H1 (cell line): ENCODE measurements around the gene SEC16A. TPM values are rescaled to one million over a fixed set of nuclear protein-coding genes. Genes with fewer than 3 reads are reported as not detected.

Experiments
- CTCF ChIA-PET: fragments of 300-600 bp; sonication (Branson Sonifier 250); formaldehyde crosslinking; loops from one replicate; lab custom pipeline; 2021; ENCODE audit not compliant: partially characterized antibody; lab: Charles Lee
- POLR2A ChIA-PET: fragments of 300-600 bp; sonication (Branson Sonifier 250); formaldehyde crosslinking; loops from one replicate; lab custom pipeline; 2021; ENCODE audit warnings: inconsistent platforms; ENCODE audit not compliant: partially characterized antibody; lab: Charles Lee
- DNase-seq, 2 experiments: peaks; one replicate each; pipeline versions ENCODE4 v3.0.0 to v3.0.0-alpha.2; 2010 to 2022; ENCODE audit warnings: low spot score in 2 of 2, low read depth in 1 of 2, mixed read lengths in 1 of 2
- FAIRE-seq: peaks from 2 replicates; lab custom pipeline; 2011; peaks lifted over from hg19 to GRCh38; lab: Jason Lieb, UNC
- H2AFZ ChIP-seq: 2 replicates; pipeline ENCODE4 v1.8.1; 2012; ENCODE audit warnings: low read length, inconsistent platforms
- H2AK5ac ChIP-seq: 2 replicates; pipeline ENCODE4 v1.6.1; 2013; ENCODE audit warnings: low read depth, low read length
- H2BK120ac ChIP-seq: replicated peaks from 2 replicates; pipeline ENCODE3; 2013; ENCODE audit warnings: low read depth, low read length, inconsistent platforms
- H2BK12ac ChIP-seq: 2 replicates; pipeline ENCODE4 v1.6.1; 2013; ENCODE audit warnings: low read depth, low read length
- H2BK15ac ChIP-seq: 2 replicates; pipeline ENCODE4 v1.6.1; 2013; ENCODE audit warnings: low read length
- H2BK20ac ChIP-seq: 2 replicates; pipeline ENCODE4 v1.6.1; 2013; ENCODE audit warnings: low read length
- H2BK5ac ChIP-seq: 2 replicates; pipeline ENCODE4 v1.6.1; 2013; ENCODE audit warnings: low read depth, low read length
- H3K14ac ChIP-seq: 2 replicates; pipeline ENCODE4 v1.6.1; 2013; ENCODE audit warnings: inconsistent platforms; ENCODE audit not compliant: insufficient read length
- H3K18ac ChIP-seq: 2 replicates; pipeline ENCODE4 v1.6.1; 2013; ENCODE audit warnings: low read length; ENCODE audit errors: extremely low read depth
- H3K23ac ChIP-seq: 2 replicates; pipeline ENCODE4 v1.6.1; 2013; ENCODE audit warnings: inconsistent platforms; ENCODE audit not compliant: insufficient read length
- H3K23me2 ChIP-seq: 2 replicates; pipeline ENCODE4 v1.6.1; 2013; ENCODE audit warnings: low read depth, low read length
- H3K27ac ChIP-seq: 2 replicates; pipeline ENCODE4 v1.6.1; 2011; ENCODE audit warnings: low read depth, low read length, inconsistent platforms
- H3K27me3 ChIP-seq, 4 experiments: replicated peaks in 1 of 4; 1 replicate in 1 of 4; 2 replicates in 3 of 4; pipeline versions ENCODE4 v1.6.1 to v1.8.1; 2011 to 2013; ENCODE audit warnings: low read length in 3 of 4, mild to moderate bottlenecking in 3 of 4, inconsistent platforms in 2 of 4, mixed read lengths in 2 of 4, moderate library complexity in 1 of 4; ENCODE audit not compliant: control insufficient read depth in 3 of 4, insufficient read depth in 3 of 4; ENCODE audit errors: extremely low read depth in 1 of 4
- H3K36me3 ChIP-seq, 4 experiments: 2 replicates each; pipeline versions ENCODE4 v1.6.1 to v1.8.1; 2011 to 2013; ENCODE audit warnings: mild to moderate bottlenecking in 4 of 4, low read length in 3 of 4, moderate library complexity in 2 of 4, control low read depth in 1 of 4, inconsistent platforms in 1 of 4; ENCODE audit not compliant: insufficient read depth in 4 of 4, control insufficient read depth in 2 of 4
- H3K4ac ChIP-seq: replicated peaks from 2 replicates; pipeline ENCODE3; 2013; ENCODE audit warnings: low read length, low read depth, mixed read lengths, inconsistent platforms; ENCODE audit not compliant: insufficient read length
- H3K4me1 ChIP-seq, 4 experiments: replicated peaks in 1 of 4; 1 replicate in 1 of 4; 2 replicates in 3 of 4; pipeline versions ENCODE4 v1.6.1 to v1.8.1; 2011 to 2013; ENCODE audit warnings: low read length in 3 of 4, inconsistent platforms in 2 of 4, mixed read lengths in 1 of 4; ENCODE audit not compliant: insufficient read depth in 4 of 4, control insufficient read depth in 3 of 4
- H3K4me2 ChIP-seq, 2 experiments: 2 replicates each; pipeline versions ENCODE4 v1.6.1 to v1.8.1; 2011 to 2013; ENCODE audit warnings: low read depth in 2 of 2, low read length in 2 of 2, control low read depth in 1 of 2, inconsistent platforms in 1 of 2, mild to moderate bottlenecking in 1 of 2; ENCODE audit not compliant: insufficient read depth in 1 of 2
- H3K4me3 ChIP-seq, 4 experiments: fragments of 200-600, 300-600 bp in 1 of 4; sonication (generic), shearing (Covaris generic), sonication (Bioruptor Twin) in 1 of 4; 2 replicates each; pipeline versions ENCODE4 v1.5.1 to v1.8.1; 2011 to 2016; ENCODE audit warnings: low read length in 4 of 4, low read depth in 3 of 4, control low read depth in 2 of 4, inconsistent platforms in 2 of 4, mild to moderate bottlenecking in 2 of 4, mixed read lengths in 1 of 4, moderate library complexity in 1 of 4; ENCODE audit not compliant: insufficient read depth in 2 of 4; ENCODE audit errors: extremely low read depth in 1 of 4
- H3K56ac ChIP-seq: replicated peaks from 2 replicates; pipeline ENCODE3; 2013; ENCODE audit warnings: low read depth, mild to moderate bottlenecking, mixed read lengths, low read length, inconsistent platforms; ENCODE audit not compliant: insufficient read length
- H3K79me1 ChIP-seq: 2 replicates; pipeline ENCODE4 v1.6.1; 2013; ENCODE audit warnings: low read depth, low read length, control low read depth
- H3K79me2 ChIP-seq, 2 experiments: 2 replicates each; pipeline versions ENCODE4 v1.6.1 to v1.8.1; 2012 to 2013; ENCODE audit warnings: low read length in 2 of 2, mild to moderate bottlenecking in 2 of 2, inconsistent platforms in 1 of 2; ENCODE audit not compliant: insufficient read depth in 2 of 2, control insufficient read depth in 1 of 2
- H3K9ac ChIP-seq, 4 experiments: replicated peaks in 1 of 4; 1 replicate in 1 of 4; 2 replicates in 3 of 4; pipeline versions ENCODE4 v1.6.1 to v1.8.1; 2011 to 2013; ENCODE audit warnings: low read depth in 3 of 4, low read length in 3 of 4, control low read depth in 2 of 4, mild to moderate bottlenecking in 2 of 4, moderate library complexity in 2 of 4, inconsistent platforms in 1 of 4; ENCODE audit errors: extremely low read depth in 1 of 4
- H3K9me3 ChIP-seq, 2 experiments: 2 replicates each; pipeline versions ENCODE4 v1.6.1 to v1.8.1; 2012 to 2013; ENCODE audit warnings: mild to moderate bottlenecking in 2 of 2, moderate library complexity in 2 of 2, control low read depth in 1 of 2, inconsistent platforms in 1 of 2, low read depth in 1 of 2, low read length in 1 of 2, mixed read lengths in 1 of 2; ENCODE audit not compliant: insufficient read depth in 2 of 2
- H4K20me1 ChIP-seq, 2 experiments: replicated peaks in 1 of 2; 2 replicates each; pipeline versions ENCODE3 to v1.8.1; 2011 to 2013; ENCODE audit warnings: inconsistent platforms in 2 of 2, low read length in 2 of 2, mild to moderate bottlenecking in 1 of 2; ENCODE audit not compliant: insufficient read depth in 2 of 2, control insufficient read depth in 1 of 2
- H4K5ac ChIP-seq: 2 replicates; pipeline ENCODE4 v1.6.1; 2013; ENCODE audit warnings: low read length, low read depth, mixed read lengths, inconsistent platforms; ENCODE audit not compliant: insufficient read length
- H4K8ac ChIP-seq: 2 replicates; pipeline ENCODE4 v1.8.0; 2013; ENCODE audit warnings: mild to moderate bottlenecking, moderate library complexity, low read length, inconsistent platforms; ENCODE audit not compliant: insufficient read depth; ENCODE audit errors: extremely low read depth
- H4K91ac ChIP-seq: replicated peaks from 2 replicates; pipeline ENCODE3; 2013; ENCODE audit warnings: low read length, mixed read lengths, inconsistent platforms; ENCODE audit not compliant: insufficient read length
- ASH2L ChIP-seq: fragments of 200-600, 300-600 bp; sonication (generic); IDR thresholded peaks from one replicate; pipeline ENCODE4 v1.7.1; 2017; ENCODE audit warnings: low read length
- BACH1 ChIP-seq: IDR thresholded peaks from 2 replicates; pipeline ENCODE4 v1.6.1; 2012; ENCODE audit warnings: low read length, improper control_type of control experiment
- CHD1 ChIP-seq: IDR thresholded peaks from 2 replicates; pipeline ENCODE4 v1.6.1; 2012; ENCODE audit warnings: low read depth, low read length, improper control_type of control experiment
- CREB1 ChIP-seq: IDR thresholded peaks from 2 replicates; pipeline ENCODE4 v1.6.1; 2012; ENCODE audit warnings: inconsistent platforms
- CTBP2 ChIP-seq: IDR thresholded peaks from 2 replicates; pipeline ENCODE4 v1.7.0; 2011; ENCODE audit warnings: borderline replicate concordance, mild to moderate bottlenecking, moderate library complexity, mixed read lengths, low read length; ENCODE audit not compliant: insufficient read depth, insufficient read length
- EGR1 ChIP-seq: IDR thresholded peaks from 2 replicates; pipeline ENCODE4 v1.6.1; 2011; ENCODE audit warnings: low read depth, low read length, borderline replicate concordance
- HDAC2 ChIP-seq, 2 experiments: fragments of 300-600 bp in 1 of 2; sonication (generic) in 1 of 2; IDR thresholded peaks; 2 replicates each; pipeline ENCODE4 v1.6.1; 2011 to 2012; ENCODE audit warnings: low read depth in 2 of 2, low read length in 2 of 2, mild to moderate bottlenecking in 2 of 2, moderate library complexity in 2 of 2, borderline replicate concordance in 1 of 2, inconsistent platforms in 1 of 2
- POLR2AphosphoS5 ChIP-seq: IDR thresholded peaks from 2 replicates; pipeline ENCODE4 v1.6.1; 2011; ENCODE audit warnings: low read depth, low read length
- RNF2 ChIP-seq: fragments of 200-900, 300-1000 bp; sonication (generic); IDR thresholded peaks from 2 replicates; pipeline ENCODE4 v1.7.1; 2016; ENCODE audit warnings: borderline replicate concordance, low read depth, mild to moderate bottlenecking, antibody characterized with exemption, low read length; ENCODE audit not compliant: poor library complexity, severe bottlenecking; ENCODE audit errors: missing control alignments
- TAF1 ChIP-seq: IDR thresholded peaks from 2 replicates; pipeline ENCODE4 v1.6.1; 2011; ENCODE audit warnings: mild to moderate bottlenecking, low read depth, low read length
- TBP ChIP-seq: IDR thresholded peaks from 2 replicates; pipeline ENCODE4 v1.6.1; 2011; ENCODE audit warnings: low read depth, low read length, improper control_type of control experiment
- TCF12 ChIP-seq: IDR thresholded peaks from 2 replicates; pipeline ENCODE4 v1.6.1; 2011; ENCODE audit warnings: low read depth, mild to moderate bottlenecking, low read length
- ZNF274 ChIP-seq: IDR thresholded peaks from 2 replicates; pipeline ENCODE4 v1.7.0; 2012; ENCODE audit warnings: low read length, borderline replicate concordance; ENCODE audit errors: extremely low read depth
- WGBS, 2 experiments: shearing (Covaris generic) in 1 of 2; methylation state at CpG; one replicate each; pipeline versions ENCODE4 v1.1.6 to v1.1.7; 2013 to 2015; ENCODE audit warnings: low lambda C conversion rate in 2 of 2, mixed read lengths in 2 of 2, inconsistent platforms in 1 of 2, low coverage in 1 of 2, missing lambda C conversion rate in 1 of 2; ENCODE audit not compliant: insufficient replicate concordance in 2 of 2, insufficient coverage in 1 of 2, insufficient read length in 1 of 2; ENCODE audit errors: extremely low coverage in 1 of 2, missing lambda C conversion rate in 1 of 2; 5-methylcytosine and 5-hydroxymethylcytosine counted together
- polyA plus RNA-seq, 7 experiments: library from polyadenylated mRNA; depleted of rRNA in 3 of 7; stranded (reverse) in 5 of 7; unstranded in 2 of 7; fragments of >200 nt in 5 of 7; fragments of 200-250 nt in 2 of 7; gene quantifications; 1 replicate in 5 of 7; 2 replicates in 1 of 7; 4 replicates in 1 of 7; pipeline versions ENCODE4 v1.2.1 to v1.2.3, GENCODE V29; 2011 to 2013; ENCODE audit warnings: missing spikeins in 2 of 7, mixed read lengths in 2 of 7
- total RNA-seq: library from RNA; stranded (reverse); fragmentation: NEBNext Ultra II Directional; extraction: Animal tissue kit (Norgen Biotek cat#: 25700); gene quantifications from 2 replicates; pipeline ENCODE4 v1.2.1, GENCODE V29; 2021
- TF ChIP-seq, protein P1 (sequence below): IDR thresholded peaks from 2 replicates; pipeline ENCODE4 v1.6.1; 2011; ENCODE audit warnings: low read depth, mild to moderate bottlenecking, low read length; ENCODE audit not compliant: insufficient read depth

SEC16A gene
- total and polyA plus RNA-seq, 2 of the 8 experiments (the other 6 are each of a cell fraction or from before 2014, with no cell fraction given): 21.6 to 49.0 TPM

GRCh38 chr9:136473354-136473721, 9.5 kb downstream of the SEC16A start:
- H2BK12ac ChIP-seq: no peak overlapping the region
- H2AK5ac ChIP-seq: no peak overlapping the region
- H2BK5ac ChIP-seq: no peak overlapping the region
- no peak overlapping the region for H2BK20ac ChIP-seq
- H2BK120ac ChIP-seq: no peak overlapping the region
- no peaks in the 10 kb centered on the region for H3K9me3 ChIP-seq
- H3K4me3 ChIP-seq: no peak overlapping the region
- H3K23ac ChIP-seq: no peak overlapping the region
- H3K14ac ChIP-seq: no peak overlapping the region
- no peak for DNase-seq
- peaks cover 19 to 43% of the 10 kb centered on the region in 2 experiments for H4K20me1 ChIP-seq
- no peak for FAIRE-seq
- no peak overlapping the region for H3K4ac ChIP-seq
- H3K56ac ChIP-seq: no peak overlapping the region
- ChIA-PET POLR2A (interaction anchor here (0.6 to 2.1 kb wide), 5 partner anchors 8 to 115 kb away, joined by 3 to 12 read pairs (median 4); no protein-coding TSS in a partner anchor), CTCF (interaction anchor here (2.2 kb wide), 1 partner anchor 12 kb away, joined by 10 read pairs; no protein-coding TSS in a partner anchor)
- H4K91ac ChIP-seq: no peak overlapping the region
- no peaks in the 10 kb centered on the region for H3K4me1 ChIP-seq
- no peak overlapping the region for H2AFZ ChIP-seq
- TF ChIP-seq CREB1: no peak
- no peak for TF ChIP-seq RNF2
- no peak for TF ChIP-seq TBP
- no peak for TF ChIP-seq HDAC2 (IDR thresholded peaks at IDR 0.05; ENCODE audit: borderline replicate concordance in 1 of 2, low read depth in 2 of 2, low read length in 2 of 2)
- TF ChIP-seq, protein P1, sequence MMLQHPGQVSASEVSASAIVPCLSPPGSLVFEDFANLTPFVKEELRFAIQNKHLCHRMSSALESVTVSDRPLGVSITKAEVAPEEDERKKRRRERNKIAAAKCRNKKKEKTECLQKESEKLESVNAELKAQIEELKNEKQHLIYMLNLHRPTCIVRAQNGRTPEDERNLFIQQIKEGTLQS: no peak
- no peak for TF ChIP-seq CHD1
- no peak for TF ChIP-seq BACH1
- TF ChIP-seq ZNF274: no peak
- no peak for TF ChIP-seq TCF12
- no peak for TF ChIP-seq TAF1
- no peak for TF ChIP-seq EGR1
- no peak for TF ChIP-seq ASH2L
- TF ChIP-seq CTBP2: no peak
- TF ChIP-seq POLR2AphosphoS5: no peak
- H4K8ac ChIP-seq: no peak overlapping the region
- H3K23me2 ChIP-seq: no peaks in the 10 kb centered on the region
- H3K4me2 ChIP-seq: no peak overlapping the region
- H3K79me1 ChIP-seq: peaks cover 5% of the 10 kb centered on the region
- H3K36me3 ChIP-seq: peaks cover 52 to 77% (median 72%) of the 10 kb centered on the region in 4 experiments
- WGBS, 2 experiments: 93% methylated on average over 14 of the region's 14 CpGs; no CpG with 5 or more reads in 1 of the 2 experiments
- H3K27ac ChIP-seq: no peak overlapping the region
- no peak overlapping the region for H4K5ac ChIP-seq
- peaks cover 0 to 67% of the 10 kb centered on the region in 2 experiments; a peak in 3 of 4 replicates for H3K79me2 ChIP-seq
- no peaks in the 10 kb centered on the region for H3K27me3 ChIP-seq
- no peak overlapping the region for H2BK15ac ChIP-seq
- H3K18ac ChIP-seq: no peak overlapping the region
- H3K9ac ChIP-seq: no peak overlapping the region
